ENCODE results near the gene ZNF776. TPM values are rescaled to one million over a fixed set of nuclear protein-coding genes. Genes with fewer than 3 reads are reported as not detected.
A peak's percentile ranks its signal among the peaks of the same experiment; 100 is the strongest.

The ZNF776 gene
- total RNA-seq, 2 experiments from 2014 or later, result 9.8 to 11.0 TPM

DNA sequence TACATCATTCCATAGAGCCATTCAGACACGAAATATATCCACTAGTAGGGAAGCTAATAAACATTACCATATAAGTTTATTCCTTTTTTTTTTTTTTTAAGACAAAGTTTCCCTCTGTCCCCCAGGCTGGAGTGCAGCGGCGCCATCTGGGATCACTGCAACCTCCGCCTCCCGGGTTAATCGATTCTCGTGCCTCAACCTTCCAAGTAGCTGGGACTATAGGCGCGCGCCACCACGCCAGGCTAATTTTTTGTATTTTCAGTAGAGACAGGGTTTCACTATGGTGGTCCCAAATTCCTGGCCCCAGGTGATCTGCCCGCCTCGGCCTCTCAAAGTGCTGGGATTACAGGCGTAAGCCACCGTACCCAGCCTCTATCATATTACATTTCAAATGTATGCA, 37.0 kb upstream of the ZNF776 start:
- intact Hi-C loops (cut with micrococcal nuclease), result no loop called here
- CTCF ChIA-PET, result interaction anchor here (1.1 kb wide), 1 partner anchor 27 kb away, joined by 3 read pairs; no protein-coding TSS in a partner anchor
- POLR2A ChIA-PET, result interaction anchor here (1.1 to 1.6 kb wide), 3 partner anchors 18 to 274 kb away, joined by 3 to 4 read pairs (median 4); partner anchors contain the start of gene ZNF671
- peaks cover 60% of the 10 kb centered on the region for H3K36me3 Mint-ChIP-seq (ENCODE audit: low read depth)
- H3K27me3 Mint-ChIP-seq, result no peaks in the 10 kb centered on the region
- peaks cover 40% of the 10 kb centered on the region for H3K9me3 Mint-ChIP-seq
- TF ChIP-seq, protein P1, sequence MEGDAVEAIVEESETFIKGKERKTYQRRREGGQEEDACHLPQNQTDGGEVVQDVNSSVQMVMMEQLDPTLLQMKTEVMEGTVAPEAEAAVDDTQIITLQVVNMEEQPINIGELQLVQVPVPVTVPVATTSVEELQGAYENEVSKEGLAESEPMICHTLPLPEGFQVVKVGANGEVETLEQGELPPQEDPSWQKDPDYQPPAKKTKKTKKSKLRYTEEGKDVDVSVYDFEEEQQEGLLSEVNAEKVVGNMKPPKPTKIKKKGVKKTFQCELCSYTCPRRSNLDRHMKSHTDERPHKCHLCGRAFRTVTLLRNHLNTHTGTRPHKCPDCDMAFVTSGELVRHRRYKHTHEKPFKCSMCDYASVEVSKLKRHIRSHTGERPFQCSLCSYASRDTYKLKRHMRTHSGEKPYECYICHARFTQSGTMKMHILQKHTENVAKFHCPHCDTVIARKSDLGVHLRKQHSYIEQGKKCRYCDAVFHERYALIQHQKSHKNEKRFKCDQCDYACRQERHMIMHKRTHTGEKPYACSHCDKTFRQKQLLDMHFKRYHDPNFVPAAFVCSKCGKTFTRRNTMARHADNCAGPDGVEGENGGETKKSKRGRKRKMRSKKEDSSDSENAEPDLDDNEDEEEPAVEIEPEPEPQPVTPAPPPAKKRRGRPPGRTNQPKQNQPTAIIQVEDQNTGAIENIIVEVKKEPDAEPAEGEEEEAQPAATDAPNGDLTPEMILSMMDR (IDR thresholded peaks at IDR 0.05), result no peak
- DNase-seq (no peak), ATAC-seq (no peak)
- H3K4me3 Mint-ChIP-seq, result peak overlapping the region; percentile 77
- peaks cover 35% of the 10 kb centered on the region for H3K4me1 Mint-ChIP-seq (ENCODE audit: low read depth)
- no peak overlapping the region for H3K27ac Mint-ChIP-seq

DNA sequence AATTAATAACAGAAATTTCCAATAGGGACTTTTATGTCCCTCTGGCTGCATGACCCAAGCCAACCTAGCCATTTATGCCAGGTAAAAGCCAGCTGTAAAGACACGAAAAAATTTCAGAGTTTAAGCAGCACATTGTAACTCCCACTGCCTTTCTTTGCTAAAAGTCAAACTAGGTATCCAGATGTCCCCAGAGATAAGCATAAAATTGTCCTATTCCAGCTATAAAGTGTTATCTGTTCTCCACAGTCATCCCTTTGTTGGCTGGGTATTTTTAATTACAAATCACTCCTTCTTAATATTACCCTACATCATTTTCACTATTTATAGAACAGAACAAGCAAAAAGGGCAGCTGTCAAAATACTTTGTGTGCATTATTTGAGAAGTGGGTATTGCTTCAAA, 34.4 kb upstream of the ZNF776 start:
- peaks cover 38% of the 10 kb centered on the region for H3K9me3 Mint-ChIP-seq
- peaks cover 54% of the 10 kb centered on the region for H3K36me3 Mint-ChIP-seq (ENCODE audit: low read depth)
- no peak for ATAC-seq
- intact Hi-C loops (cut with micrococcal nuclease), result no loop called here
- no peak overlapping the region for H3K27ac Mint-ChIP-seq
- peaks cover 19% of the 10 kb centered on the region for H3K4me1 Mint-ChIP-seq (ENCODE audit: low read depth)
- no peak for DNase-seq
- CTCF ChIA-PET, result interaction anchor here (1.2 kb wide), 1 partner anchor 109 kb away, joined by 3 read pairs; no protein-coding TSS in a partner anchor
- POLR2A ChIA-PET, result interaction anchor here (0.9 kb wide), 1 partner anchor 205 kb away, joined by 3 read pairs; no protein-coding TSS in a partner anchor
- H3K27me3 Mint-ChIP-seq, result no peaks in the 10 kb centered on the region
- H3K4me3 Mint-ChIP-seq, result no peak overlapping the region
- TF ChIP-seq, protein P1 (IDR thresholded peaks at IDR 0.05), result no peak

DNA sequence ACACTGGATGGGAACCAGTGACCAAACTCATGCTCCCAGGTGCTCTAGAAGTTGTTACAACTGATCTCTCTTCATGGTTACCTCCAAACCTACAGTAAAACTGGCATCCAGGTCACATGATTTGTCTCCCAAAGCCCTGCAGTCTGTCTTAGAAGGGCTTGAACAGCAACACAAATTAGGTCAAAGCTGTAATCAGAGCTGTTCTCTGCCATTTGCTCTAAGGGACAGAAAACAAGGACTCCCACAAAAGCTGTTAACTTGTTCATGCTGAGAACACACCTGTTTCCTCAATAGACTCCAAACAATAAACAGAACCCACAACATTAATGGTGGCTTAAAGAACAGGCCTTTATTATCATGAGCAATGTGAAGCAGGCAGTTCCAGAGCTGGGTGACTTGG, 27.2 kb upstream of the ZNF776 start:
- ATAC-seq, result no peak
- Mint-ChIP-seq H3K27me3 (no peaks in the 10 kb centered on the region), H3K4me1 (ENCODE audit: low read depth) (peaks cover 4% of the 10 kb centered on the region), H3K36me3 (ENCODE audit: low read depth) (peaks cover 74% of the 10 kb centered on the region), H3K9me3 (peaks cover 66% of the 10 kb centered on the region), H3K27ac (no peak overlapping the region), H3K4me3 (no peak overlapping the region)
- ChIA-PET POLR2A (interaction anchor here (1.0 kb wide), 1 partner anchor 12 kb away, joined by 3 read pairs; no protein-coding TSS in a partner anchor), CTCF (no interaction called here)
- intact Hi-C loops (cut with micrococcal nuclease), result no loop called here
- DNase-seq, result no peak
- TF ChIP-seq, protein P1 (IDR thresholded peaks at IDR 0.05), result no peak

DNA sequence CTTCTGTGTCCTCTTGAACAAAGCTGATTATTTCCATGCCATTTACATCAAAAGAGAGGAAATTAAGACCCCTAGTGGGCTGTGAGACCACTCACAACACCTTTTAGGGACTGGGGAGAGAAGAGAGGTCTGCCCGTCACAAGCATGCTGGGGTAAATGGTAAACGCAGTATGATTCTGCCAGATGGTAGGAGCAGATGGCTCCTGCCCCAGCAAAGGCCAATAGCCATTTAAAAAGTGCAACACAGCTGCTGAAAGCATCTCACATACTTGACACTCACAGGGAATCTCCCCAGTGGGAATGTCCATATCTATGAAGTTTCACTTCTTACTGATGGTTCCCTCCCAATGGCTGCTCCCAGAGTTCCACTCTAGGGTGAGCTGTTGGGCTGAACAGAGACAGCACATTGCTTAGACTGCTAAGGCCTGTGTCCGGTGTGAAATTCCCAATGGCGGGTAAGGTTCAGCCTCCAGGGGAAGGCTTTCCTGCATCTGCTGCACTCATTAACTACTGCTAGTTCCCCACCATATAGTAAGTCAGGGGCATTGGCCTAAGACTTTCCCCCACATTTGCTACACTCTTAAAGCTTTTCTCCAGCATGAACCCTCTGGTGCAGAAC, 26.6 kb upstream of the ZNF776 start:
- ATAC-seq, result no peak
- Mint-ChIP-seq H3K4me3 (no peak overlapping the region), H3K27me3 (no peaks in the 10 kb centered on the region), H3K27ac (no peak overlapping the region), H3K36me3 (ENCODE audit: low read depth) (peaks cover 76% of the 10 kb centered on the region), H3K9me3 (peaks cover 65% of the 10 kb centered on the region), H3K4me1 (ENCODE audit: low read depth) (peaks cover 6% of the 10 kb centered on the region)
- DNase-seq, result no peak
- intact Hi-C loops (cut with micrococcal nuclease), result no loop called here
- ChIA-PET POLR2A (no interaction called here), CTCF (no interaction called here)
- TF ChIP-seq, protein P1 (IDR thresholded peaks at IDR 0.05), result no peak

DNA sequence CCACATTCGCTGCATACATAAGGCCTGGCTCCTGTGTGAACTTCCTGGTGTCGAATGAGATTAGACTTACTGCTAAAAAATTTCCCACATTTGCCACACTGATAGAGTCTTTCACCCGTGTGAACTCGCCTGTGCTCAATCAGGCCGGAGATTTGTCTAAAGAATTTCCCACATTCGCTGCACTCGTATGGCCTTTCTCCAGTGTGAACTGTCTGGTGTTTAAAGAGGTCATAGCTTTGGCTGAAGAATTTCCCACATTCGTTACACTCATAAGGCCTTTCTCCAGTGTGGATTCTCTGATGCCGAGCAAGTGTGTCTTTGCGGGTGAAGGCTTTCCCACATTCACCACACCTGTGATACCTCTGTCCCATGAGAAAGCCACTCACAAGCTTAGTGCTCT, 25.7 kb upstream of the ZNF776 start:
- CTCF ChIA-PET, result no interaction called here

More for the DNA sequence above, 25.7 kb upstream of the ZNF776 start:
- Mint-ChIP-seq H3K27me3 (no peaks in the 10 kb centered on the region), H3K9me3 (peaks cover 63% of the 10 kb centered on the region), H3K27ac (no peak overlapping the region), H3K36me3 (ENCODE audit: low read depth) (peaks cover 74% of the 10 kb centered on the region), H3K4me3 (no peak overlapping the region), H3K4me1 (ENCODE audit: low read depth) (peaks cover 6% of the 10 kb centered on the region)
- intact Hi-C loops (cut with micrococcal nuclease), result no loop called here
- DNase-seq (no peak), ATAC-seq (no peak)
- POLR2A ChIA-PET, result no interaction called here
- TF ChIP-seq, protein P1 (IDR thresholded peaks at IDR 0.05), result no peak
